Upper lobe of left lung (tissue), 4 donors: ENCODE results near the gene PDE1C.

Experiments
- POLR2A ChIP-seq, 4 donors: fragments of 450-650 bp; IDR thresholded peaks; one replicate each; pipeline ENCODE4 v1.5.1; 2016 to 2017; ENCODE audit warnings: antibody characterized with exemption in 4 of 4, mild to moderate bottlenecking in 2 of 4
- TF ChIP-seq, protein P1 (sequence below), 6 experiments: fragments of 450-650 bp in 4 of 6; fragments of 200-600 bp in 2 of 6; sonication (generic) in 2 of 6; IDR thresholded peaks; one replicate each; pipeline ENCODE4 v1.5.1; 2016 to 2019; ENCODE audit warnings: antibody characterized with exemption in 6 of 6

DNA sequence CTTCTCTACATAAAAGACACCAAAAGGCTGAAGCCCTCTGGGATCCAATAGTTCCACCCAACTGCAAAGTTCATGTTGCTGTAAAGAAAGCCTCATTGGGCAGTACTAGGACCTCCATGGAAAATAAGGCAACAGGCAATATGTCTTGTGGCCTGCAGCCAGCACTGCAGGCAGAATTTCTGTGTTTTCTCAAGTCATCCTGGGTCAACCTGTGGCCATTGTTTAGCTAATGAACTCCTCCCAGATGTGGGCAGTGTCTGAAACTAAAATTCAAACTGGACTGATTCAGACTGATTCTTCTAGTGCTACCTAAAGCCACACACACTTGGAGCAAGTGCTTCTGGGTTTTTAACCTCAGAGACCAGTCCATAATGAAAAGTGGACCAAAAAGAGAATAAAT lies 241.7 kb downstream of the PDE1C start:
- TF ChIP-seq, protein P1, sequence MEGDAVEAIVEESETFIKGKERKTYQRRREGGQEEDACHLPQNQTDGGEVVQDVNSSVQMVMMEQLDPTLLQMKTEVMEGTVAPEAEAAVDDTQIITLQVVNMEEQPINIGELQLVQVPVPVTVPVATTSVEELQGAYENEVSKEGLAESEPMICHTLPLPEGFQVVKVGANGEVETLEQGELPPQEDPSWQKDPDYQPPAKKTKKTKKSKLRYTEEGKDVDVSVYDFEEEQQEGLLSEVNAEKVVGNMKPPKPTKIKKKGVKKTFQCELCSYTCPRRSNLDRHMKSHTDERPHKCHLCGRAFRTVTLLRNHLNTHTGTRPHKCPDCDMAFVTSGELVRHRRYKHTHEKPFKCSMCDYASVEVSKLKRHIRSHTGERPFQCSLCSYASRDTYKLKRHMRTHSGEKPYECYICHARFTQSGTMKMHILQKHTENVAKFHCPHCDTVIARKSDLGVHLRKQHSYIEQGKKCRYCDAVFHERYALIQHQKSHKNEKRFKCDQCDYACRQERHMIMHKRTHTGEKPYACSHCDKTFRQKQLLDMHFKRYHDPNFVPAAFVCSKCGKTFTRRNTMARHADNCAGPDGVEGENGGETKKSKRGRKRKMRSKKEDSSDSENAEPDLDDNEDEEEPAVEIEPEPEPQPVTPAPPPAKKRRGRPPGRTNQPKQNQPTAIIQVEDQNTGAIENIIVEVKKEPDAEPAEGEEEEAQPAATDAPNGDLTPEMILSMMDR (IDR thresholded peaks at IDR 0.05), result no peak
- no peak for TF ChIP-seq POLR2A (IDR thresholded peaks at IDR 0.05)
